Stimulated activated naive CD4-positive, alpha-beta T cell (primary cell): ENCODE measurements around the gene CYYR1.

ENCODE experiments used
- DNase-seq, 6 experiments: peaks; one replicate each; lab custom pipeline; 2025; lab: John Stamatoyannopoulos, UW

The CYYR1 gene

GRCh38 chr21:26553898-26554297, 19.2 kb downstream of the CYYR1 start:
- DNase-seq: no peak

DNA sequence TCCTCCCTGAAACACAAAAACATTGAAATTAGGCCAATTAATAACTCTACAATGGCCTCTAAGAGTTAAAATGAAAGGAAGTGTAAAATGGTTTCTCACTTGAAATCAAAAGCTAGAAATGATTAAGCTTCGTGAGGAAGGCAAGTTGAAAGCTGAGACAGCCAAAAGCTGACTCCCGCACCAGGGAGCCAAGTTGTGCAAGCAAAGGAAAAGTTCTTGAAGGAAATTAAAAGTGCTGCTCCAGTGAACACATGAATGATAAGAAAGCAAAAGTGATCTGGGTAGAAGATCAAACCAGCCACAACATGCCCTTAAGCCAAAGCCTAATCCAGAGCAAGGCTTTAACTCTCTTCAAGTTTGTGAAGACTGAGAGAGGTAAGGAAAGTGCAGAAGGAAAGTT, 22.8 kb downstream of the CYYR1 start:
- DNase-seq: no peak

DNA sequence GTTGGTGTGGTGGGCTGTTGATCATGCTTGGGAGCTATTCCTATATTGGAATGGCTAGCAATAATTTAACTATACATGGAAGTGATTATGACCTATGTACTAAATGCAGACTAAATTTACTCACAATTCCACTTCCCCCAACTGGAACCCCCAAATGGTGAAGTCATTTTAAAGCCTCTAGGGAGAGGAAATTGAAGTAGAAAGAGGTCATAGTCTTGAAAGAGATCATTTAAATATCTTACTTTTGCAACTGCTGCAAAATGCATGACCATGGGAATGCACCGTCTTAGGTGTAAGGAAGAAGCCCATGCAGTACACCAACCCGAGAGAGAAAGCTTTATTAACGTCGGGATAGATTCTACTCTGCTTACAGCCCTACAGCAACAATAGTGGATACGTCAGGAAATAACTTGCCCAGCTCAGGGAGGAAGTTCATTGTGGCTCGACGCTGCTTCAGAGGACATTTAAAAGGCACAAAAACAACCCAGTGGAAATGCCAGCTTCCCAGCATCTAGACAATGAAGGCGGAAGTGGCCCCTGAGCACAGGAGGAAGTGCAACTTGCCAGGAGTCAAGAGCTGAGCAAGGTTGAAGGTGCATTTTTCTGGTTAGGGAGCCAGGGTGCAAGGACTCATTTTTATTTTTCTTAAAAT, 26.5 kb downstream of the CYYR1 start:
- DNase-seq: no peak

DNA sequence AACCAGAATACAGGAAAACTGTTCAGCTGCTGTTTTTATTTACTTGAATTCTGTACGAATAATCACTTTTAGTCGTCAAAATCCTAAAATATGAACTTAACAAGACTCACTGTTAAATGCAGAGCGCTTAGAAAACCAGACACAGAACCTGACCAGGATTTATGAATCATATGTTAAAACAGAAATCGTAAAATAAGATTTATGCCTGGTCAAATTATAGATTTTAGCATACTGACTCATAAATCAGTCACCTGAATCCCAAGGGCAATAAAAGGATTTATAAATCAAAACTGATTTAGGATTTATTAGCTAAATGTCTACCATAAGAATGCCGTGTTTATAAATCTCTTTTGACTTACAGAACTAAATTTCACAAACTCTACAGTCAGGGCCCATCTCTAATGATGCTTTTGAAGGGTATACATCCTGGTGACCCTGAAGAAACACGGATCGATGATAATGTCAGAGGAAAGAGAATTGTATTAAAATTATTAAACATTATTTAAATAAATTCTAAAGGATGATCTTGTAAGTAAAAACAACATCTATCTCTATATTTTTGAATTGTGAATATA, 28.8 kb downstream of the CYYR1 start:
- DNase-seq: no peak

DNA sequence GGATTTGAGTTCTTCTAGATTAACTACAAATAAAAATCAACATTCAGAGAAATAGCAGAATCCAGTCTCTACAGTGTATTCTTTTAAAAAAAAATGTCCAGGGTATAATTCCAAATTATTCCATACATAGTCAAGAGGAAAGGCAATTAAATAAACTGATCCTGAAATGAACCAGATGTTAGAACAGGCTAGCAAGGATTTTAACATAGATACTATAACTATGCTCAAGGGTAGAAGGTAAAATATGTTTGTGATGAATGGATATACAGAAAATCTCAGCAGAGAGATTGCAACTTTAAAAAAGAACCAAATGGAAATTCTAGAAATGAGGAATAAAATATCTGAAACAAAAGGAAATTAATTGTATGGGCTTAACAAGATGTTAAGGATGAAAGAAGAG, 32.4 kb downstream of the CYYR1 start:
- DNase-seq: no peak

DNA sequence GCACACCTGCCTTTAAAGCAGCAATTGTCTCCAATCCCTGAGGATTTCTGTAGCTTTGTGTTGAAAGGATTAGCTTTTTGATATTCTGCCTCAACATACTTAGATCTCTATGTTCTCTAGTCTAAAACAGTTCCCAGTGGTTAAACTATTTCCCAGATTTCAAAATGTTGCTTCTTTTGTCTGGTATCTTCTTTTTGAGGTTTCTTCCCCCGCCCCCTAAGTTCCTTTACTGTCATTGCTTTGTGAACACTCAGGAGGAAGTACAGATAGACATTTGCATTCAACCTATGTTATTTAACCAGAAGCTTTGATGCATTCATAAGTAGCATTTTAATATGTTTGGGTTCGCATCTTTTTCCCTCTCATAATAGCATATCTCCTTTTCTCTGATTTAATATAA, 33.5 kb downstream of the CYYR1 start:
- no peak for DNase-seq

DNA sequence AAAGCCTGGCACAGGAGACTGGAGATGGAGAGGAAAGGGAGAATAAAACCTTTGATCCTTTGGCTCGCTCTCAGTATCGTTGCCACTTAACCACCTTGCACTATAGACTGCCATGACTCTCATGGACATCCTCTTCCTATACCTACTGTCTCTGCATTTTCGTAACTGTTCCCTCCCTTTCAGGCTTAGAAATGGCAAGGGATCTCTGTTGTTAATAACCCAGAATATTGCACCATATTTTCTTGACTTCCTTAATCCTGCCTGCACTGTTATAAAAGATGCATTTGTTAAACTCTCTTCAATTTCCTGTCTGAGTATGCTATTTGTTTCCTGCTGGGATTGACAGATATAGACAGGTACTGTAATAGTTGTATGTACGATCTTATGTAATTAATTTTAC, 38.6 kb downstream of the CYYR1 start:
- no peak for DNase-seq

DNA sequence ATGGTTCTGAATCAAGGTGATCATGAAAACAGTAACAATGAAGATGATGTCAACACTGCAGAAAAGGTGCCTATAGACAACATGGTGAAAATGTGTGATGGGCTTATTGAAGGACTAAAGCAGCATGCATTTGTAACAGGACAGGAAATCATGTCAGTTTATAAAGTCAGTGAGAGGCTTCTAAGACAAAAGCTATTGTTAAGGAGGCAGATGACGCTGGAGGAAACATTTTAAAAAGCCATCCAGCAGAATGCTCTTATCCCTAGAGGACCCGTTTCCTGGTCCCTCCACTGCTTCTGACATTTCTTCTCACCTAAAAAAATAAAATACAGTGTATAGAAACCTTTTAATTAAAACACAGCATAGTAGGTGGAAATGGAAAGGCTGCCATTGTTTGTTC, 40.9 kb downstream of the CYYR1 start:
- DNase-seq: no peak

- no peak for DNase-seq
Measured at GRCh38 chr21:26529526-26529925, 43.6 kb downstream of the CYYR1 start.

DNA sequence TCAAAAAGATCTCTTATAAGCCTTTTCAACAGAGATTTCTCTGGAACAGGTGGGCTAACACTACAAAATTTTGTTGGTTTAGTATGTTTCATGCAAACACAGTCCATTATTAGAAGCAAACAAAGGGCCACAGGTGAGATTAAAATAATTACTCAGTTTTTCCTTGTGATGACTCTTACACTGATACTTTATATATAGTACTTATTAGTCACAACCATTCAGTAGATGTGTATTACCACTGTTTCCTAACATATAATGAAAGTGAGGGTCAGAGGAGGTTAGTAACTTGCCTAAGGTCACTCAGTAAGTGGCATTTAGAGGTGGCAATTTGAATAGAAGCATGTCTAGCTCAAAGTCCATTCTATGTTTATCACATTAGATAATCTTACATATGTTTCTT, 44.2 kb downstream of the CYYR1 start:
- no peak for DNase-seq

GRCh38 chr21:26522704-26523103, 50.4 kb downstream of the CYYR1 start:
- no peak for DNase-seq

DNA sequence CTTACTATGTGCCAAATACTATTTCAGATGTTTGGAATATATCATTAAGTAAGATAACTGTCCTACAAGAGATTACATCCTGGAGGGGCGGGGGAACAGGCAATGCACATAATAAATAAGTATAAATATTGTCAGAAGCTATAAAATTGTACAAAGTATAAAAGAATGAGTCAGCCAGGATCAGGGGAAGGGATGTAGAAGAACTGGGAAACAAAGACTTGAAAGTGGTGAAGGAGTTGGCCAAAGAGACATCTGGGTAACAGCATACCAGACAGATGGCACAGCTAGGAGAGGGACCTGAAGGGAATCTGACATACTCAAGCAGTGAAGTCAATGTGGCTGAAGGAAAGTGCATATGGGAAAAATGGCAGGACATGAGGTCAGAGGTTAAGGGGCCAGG, 53.9 kb downstream of the CYYR1 start:
- DNase-seq: no peak

- no peak for DNase-seq
Measured at GRCh38 chr21:26515257-26515656, 57.8 kb downstream of the CYYR1 start.

GRCh38 chr21:26513212-26513611, 59.9 kb downstream of the CYYR1 start:
- no peak for DNase-seq

GRCh38 chr21:26512664-26513063, 60.4 kb downstream of the CYYR1 start:
- no peak for DNase-seq

GRCh38 chr21:26508903-26509302, 64.2 kb downstream of the CYYR1 start:
- DNase-seq: no peak

GRCh38 chr21:26506956-26507355, 66.1 kb downstream of the CYYR1 start:
- no peak for DNase-seq

- no peak for DNase-seq
Measured at GRCh38 chr21:26505211-26505610, 67.9 kb downstream of the CYYR1 start.

DNA sequence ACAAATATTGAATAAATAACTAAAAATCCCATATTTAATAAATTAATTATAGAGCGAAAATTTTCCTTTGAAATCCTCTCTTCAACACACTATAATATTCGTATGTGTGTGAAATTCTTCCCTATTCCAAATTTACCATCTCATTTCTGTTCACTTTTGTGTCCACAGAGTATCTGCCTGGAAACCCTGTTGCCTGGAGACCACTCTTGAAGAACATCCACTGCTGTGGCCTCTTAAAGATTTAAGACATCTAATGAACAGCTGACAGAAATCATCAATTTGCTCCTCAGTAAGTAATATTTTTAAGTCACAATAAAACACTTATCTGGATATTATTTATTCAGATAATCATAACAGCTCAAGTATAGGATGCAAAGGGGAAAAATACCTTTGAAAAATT, 69.7 kb downstream of the CYYR1 start:
- no peak for DNase-seq

- DNase-seq: no peak
Measured at GRCh38 chr21:26501495-26502021, 71.5 kb downstream of the CYYR1 start.

- DNase-seq: no peak
Measured at GRCh38 chr21:26499495-26499894, 73.6 kb downstream of the CYYR1 start.

GRCh38 chr21:26495283-26495849, 77.7 kb downstream of the CYYR1 start:
- no peak for DNase-seq

DNA sequence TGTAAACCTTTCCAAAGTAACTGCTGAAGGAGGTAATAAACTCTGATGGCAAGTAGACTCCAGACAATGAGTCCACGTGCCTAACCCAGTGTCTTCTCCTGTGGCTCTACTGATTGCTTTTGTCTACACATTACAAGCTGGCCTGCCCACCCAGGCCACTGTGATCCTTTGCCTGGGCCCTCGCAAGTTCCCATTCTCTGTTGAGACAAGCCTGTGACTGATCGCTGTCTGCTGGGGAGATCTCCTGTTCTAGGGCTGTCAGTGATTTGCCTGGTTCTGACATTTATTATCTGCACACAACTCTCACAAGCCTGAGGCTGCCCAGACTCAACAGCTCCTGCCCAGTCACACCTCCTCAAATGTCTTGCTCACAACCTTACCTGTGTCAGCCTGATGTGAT, 81.4 kb downstream of the CYYR1 start:
- no peak for DNase-seq

- no peak for DNase-seq
Measured at GRCh38 chr21:26490771-26491170, 82.3 kb downstream of the CYYR1 start.
